IPS-15b (cell line): ENCODE data around the gene PPFIA4.
A peak's percentile ranks its signal among the peaks of the same experiment; 100 is the strongest.
"Not testable (repeated sequence)": the region's sequence is repeated elsewhere in the genome, so short reads cannot be mapped to it uniquely, and the experiment has no call there.

Source experiments
- H3K27me3 ChIP-seq: one replicate; pipeline ENCODE4 v1.6.1; 2013; ENCODE audit warnings: low read length; ENCODE audit not compliant: control insufficient read depth, insufficient read depth
- H3K36me3 ChIP-seq: one replicate; pipeline ENCODE4 v1.6.1; 2013; ENCODE audit warnings: low read length; ENCODE audit not compliant: control insufficient read depth, insufficient read depth
- H3K4me1 ChIP-seq: one replicate; pipeline ENCODE4 v1.6.1; 2013; ENCODE audit warnings: mild to moderate bottlenecking, low read length; ENCODE audit not compliant: control insufficient read depth, insufficient read depth
- H3K4me3 ChIP-seq: one replicate; pipeline ENCODE4 v1.5.1; 2013; ENCODE audit warnings: low read depth, low read length
- H3K9ac ChIP-seq: one replicate; pipeline ENCODE4 v1.6.1; 2013; ENCODE audit warnings: low read depth, mild to moderate bottlenecking, low read length
- H3K9me3 ChIP-seq: one replicate; pipeline ENCODE4 v1.6.1; 2013; ENCODE audit warnings: mild to moderate bottlenecking, low read length; ENCODE audit not compliant: control insufficient read depth, insufficient read depth

Gene PPFIA4

GRCh38 chr1:203026031-203026665 lies at the start of gene PPFIA4:
Gene PPFIA4, plus strand, starts transcription at chr1:203026491. Its CDS starts 12,518 bp downstream, at chr1:203039009.
- Histone ChIP-seq H3K9me3 (no peaks in the 10 kb centered on the region), H3K27me3 (peaks cover 33% of the 10 kb centered on the region), H3K36me3 (peaks cover 8% of the 10 kb centered on the region), H3K4me3 (peak within 1 kb of the TSS; percentile 93), H3K4me1 (peaks cover 6% of the 10 kb centered on the region), H3K9ac (peak within 1 kb of the TSS; percentile 83)

DNA sequence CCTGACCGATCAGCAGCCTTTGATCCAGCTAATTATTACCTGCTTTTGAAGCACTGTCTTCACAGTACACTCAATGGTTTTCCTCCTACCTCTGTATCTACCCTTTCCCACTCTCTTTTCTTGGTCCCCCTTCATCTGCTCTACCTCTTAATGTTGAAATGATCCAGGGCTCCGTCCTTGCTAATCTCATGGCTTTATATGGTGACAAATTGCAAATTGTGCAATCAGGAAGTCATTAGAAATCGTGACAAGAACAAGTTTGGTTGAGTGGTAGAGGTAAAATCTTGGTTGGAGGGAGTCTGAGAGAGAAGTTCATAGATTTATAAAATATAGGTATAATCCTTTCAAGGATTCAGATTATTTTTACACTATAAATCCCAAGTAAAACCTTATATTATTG lies 49.7 kb upstream of the PPFIA4 start:
- Histone ChIP-seq H3K9me3 (no peaks in the 10 kb centered on the region), H3K36me3 (no peaks in the 10 kb centered on the region), H3K4me1 (peaks cover 4% of the 10 kb centered on the region), H3K27me3 (no peaks in the 10 kb centered on the region), H3K9ac (no peak overlapping the region), H3K4me3 (no peak overlapping the region)

DNA sequence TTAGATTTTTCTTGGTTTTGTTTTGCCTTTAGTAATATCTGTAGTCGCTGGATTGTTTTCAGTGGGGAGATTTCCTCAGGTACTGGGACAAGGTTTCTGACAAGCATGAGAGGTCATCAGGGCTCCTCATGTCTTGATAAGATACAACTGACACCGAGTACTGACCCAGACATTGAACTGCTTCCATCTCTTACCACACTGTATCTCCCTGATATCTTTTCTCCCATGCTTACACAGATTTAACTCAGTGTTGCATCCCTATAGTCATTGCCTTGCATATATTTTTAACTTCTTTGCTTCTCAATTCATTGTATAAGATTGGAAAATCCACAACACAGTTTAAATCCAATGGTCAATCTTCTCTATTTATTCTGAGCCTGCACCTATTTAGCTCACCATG lies 46.8 kb upstream of the PPFIA4 start:
- Histone ChIP-seq H3K36me3 (no peaks in the 10 kb centered on the region), H3K27me3 (no peaks in the 10 kb centered on the region), H3K9ac (no peak overlapping the region), H3K9me3 (no peaks in the 10 kb centered on the region), H3K4me1 (peaks cover 4% of the 10 kb centered on the region), H3K4me3 (no peak overlapping the region)

- Histone ChIP-seq H3K4me1 (peaks cover 4% of the 10 kb centered on the region), H3K27me3 (peaks cover 4% of the 10 kb centered on the region), H3K36me3 (no peaks in the 10 kb centered on the region), H3K9ac (no peak overlapping the region), H3K4me3 (no peak overlapping the region), H3K9me3 (no peaks in the 10 kb centered on the region)
These were observed 44.4 kb upstream of the PPFIA4 start for GRCh38 chr1:202981939-202982338.

DNA sequence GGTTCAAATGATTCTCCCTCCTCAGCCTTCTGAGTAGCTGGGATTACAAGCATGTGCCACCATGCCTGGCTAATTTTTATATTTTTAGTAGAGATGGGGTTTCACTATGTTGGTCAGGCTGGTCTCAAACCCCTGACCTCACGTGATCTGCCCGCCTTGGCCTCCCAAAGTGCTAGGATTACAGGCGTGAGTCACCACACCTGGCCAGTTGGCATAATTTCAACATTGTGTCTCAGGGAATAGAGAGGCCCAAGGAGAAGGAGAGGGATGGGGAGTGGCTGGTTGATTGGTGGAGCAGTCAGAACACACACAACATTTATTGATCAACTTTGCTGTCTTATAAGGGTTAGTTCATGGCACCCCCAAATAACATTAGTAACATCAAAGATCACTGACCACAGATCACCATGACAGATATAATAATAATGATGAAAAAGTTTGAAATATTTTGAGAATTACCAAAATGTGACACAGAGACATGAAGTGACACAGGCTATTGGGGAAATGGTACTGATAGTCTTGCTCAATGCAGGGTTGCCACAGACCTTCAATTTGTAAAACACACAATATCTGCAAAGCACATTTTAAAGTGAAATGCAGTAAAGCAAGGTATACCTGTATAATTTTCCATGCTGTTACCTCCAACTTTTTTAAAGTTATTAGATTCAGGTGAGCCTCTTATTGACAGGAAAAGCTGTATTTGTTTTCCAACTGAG lies 43.4 kb upstream of the PPFIA4 start:
- no peaks in the 10 kb centered on the region for H3K9me3 ChIP-seq
- no peak overlapping the region for H3K4me3 ChIP-seq
- no peaks in the 10 kb centered on the region for H3K36me3 ChIP-seq
- H3K4me1 ChIP-seq: no peaks in the 10 kb centered on the region
- peaks cover 4% of the 10 kb centered on the region for H3K27me3 ChIP-seq
- no peak overlapping the region for H3K9ac ChIP-seq

- not testable (repeated sequence) for H3K36me3 ChIP-seq, H3K4me1 ChIP-seq, H3K27me3 ChIP-seq, H3K9ac ChIP-seq, H3K9me3 ChIP-seq, H3K4me3 ChIP-seq
These were observed 40.2 kb upstream of the PPFIA4 start for GRCh38 chr1:202986120-202986519.

- peaks cover 4% of the 10 kb centered on the region for H3K27me3 ChIP-seq
- no peak overlapping the region for H3K9ac ChIP-seq
- no peak overlapping the region for H3K4me3 ChIP-seq
- H3K36me3 ChIP-seq: no peaks in the 10 kb centered on the region
- no peaks in the 10 kb centered on the region for H3K4me1 ChIP-seq
- no peaks in the 10 kb centered on the region for H3K9me3 ChIP-seq
These were observed 39.0 kb upstream of the PPFIA4 start for GRCh38 chr1:202987255-202987654.

- no peak overlapping the region for H3K9ac ChIP-seq
- peaks cover 4% of the 10 kb centered on the region for H3K27me3 ChIP-seq
- H3K36me3 ChIP-seq: no peaks in the 10 kb centered on the region
- no peaks in the 10 kb centered on the region for H3K9me3 ChIP-seq
- H3K4me1 ChIP-seq: no peaks in the 10 kb centered on the region
- no peak overlapping the region for H3K4me3 ChIP-seq
These were observed 38.2 kb upstream of the PPFIA4 start for GRCh38 chr1:202987922-202988583.

DNA sequence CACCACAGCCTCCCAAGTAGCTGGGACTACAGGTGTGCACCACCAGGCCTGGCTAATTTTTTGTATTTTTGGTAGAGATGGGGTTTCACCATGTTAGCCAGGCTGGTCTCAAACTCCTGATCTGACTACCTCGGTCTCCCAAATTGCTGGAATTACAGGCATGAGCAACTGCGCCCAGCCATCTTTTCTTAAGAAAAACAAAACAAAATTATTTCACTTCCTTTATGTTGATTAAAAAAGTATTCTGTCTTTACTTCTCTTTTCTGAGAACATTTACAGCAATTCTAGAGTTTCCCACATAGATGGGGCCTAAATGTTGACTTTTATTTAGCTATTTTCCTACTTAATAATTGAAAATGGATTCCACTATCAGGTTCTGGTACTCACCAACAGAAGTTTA lies 36.4 kb upstream of the PPFIA4 start:
- Histone ChIP-seq H3K9ac (no peak overlapping the region), H3K4me3 (no peak overlapping the region), H3K27me3 (peaks cover 4% of the 10 kb centered on the region), H3K36me3 (no peaks in the 10 kb centered on the region), H3K4me1 (no peaks in the 10 kb centered on the region), H3K9me3 (no peaks in the 10 kb centered on the region)

- H3K4me1 ChIP-seq: no peaks in the 10 kb centered on the region
- H3K27me3 ChIP-seq: peaks cover 4% of the 10 kb centered on the region
- no peaks in the 10 kb centered on the region for H3K36me3 ChIP-seq
- H3K4me3 ChIP-seq: no peak overlapping the region
- no peaks in the 10 kb centered on the region for H3K9me3 ChIP-seq
- no peak overlapping the region for H3K9ac ChIP-seq
These were observed 35.2 kb upstream of the PPFIA4 start for GRCh38 chr1:202991112-202991511.

DNA sequence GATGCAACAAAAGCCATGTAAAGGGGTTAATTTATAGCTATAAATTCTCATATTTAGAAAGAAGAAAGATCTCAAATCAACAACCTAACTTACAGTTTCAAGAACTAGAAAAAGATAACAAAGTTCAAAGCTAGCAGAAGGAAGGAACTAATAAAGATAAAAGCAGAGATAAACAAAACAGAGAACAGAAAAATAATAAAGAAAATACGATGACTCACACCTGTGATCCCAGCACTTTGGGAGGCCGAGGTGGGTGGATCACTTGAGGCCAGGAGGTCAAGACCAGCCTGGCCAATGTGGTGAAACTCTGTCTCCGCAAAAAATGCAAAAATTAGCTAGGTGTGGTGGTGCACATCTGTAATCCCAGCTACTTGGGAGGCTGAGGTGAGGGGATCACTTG lies 31.5 kb upstream of the PPFIA4 start:
- H3K27me3 ChIP-seq: no peaks in the 10 kb centered on the region
- H3K4me3 ChIP-seq: no peak overlapping the region
- H3K9me3 ChIP-seq: no peaks in the 10 kb centered on the region
- H3K9ac ChIP-seq: no peak overlapping the region
- no peaks in the 10 kb centered on the region for H3K36me3 ChIP-seq
- no peaks in the 10 kb centered on the region for H3K4me1 ChIP-seq
